Pons (tissue), 1 donor: ENCODE measurements around the gene TBCE.
"Not testable (repeated sequence)": the region's sequence is repeated elsewhere in the genome, so short reads cannot be mapped to it uniquely, and the experiment has no call there.

ENCODE experiments used
- DNase-seq: peaks from one replicate; pipeline ENCODE4 v3.0.0-alpha.2; 2016; ENCODE audit warnings: low spot score

Gene TBCE

DNA sequence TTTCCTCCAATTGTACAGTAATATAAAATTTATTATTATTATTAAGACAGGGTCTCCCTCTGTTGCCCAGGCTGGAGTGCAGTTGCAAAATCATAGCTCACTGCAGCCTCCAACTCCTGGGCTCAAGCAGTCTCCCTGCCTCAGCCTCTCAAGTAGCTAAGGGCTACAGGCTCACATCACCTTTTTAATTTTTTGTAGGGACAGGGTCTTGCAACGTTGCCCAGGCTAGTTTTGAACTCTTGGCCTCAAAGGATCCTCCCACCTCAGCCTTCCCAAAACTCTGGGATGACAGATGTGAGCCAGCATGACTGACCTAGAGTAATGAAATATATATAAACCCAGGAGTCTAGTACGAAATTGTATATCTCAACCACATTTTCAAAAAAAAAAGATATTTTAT, 87.9 kb downstream of the TBCE start:
- no peak for DNase-seq

DNA sequence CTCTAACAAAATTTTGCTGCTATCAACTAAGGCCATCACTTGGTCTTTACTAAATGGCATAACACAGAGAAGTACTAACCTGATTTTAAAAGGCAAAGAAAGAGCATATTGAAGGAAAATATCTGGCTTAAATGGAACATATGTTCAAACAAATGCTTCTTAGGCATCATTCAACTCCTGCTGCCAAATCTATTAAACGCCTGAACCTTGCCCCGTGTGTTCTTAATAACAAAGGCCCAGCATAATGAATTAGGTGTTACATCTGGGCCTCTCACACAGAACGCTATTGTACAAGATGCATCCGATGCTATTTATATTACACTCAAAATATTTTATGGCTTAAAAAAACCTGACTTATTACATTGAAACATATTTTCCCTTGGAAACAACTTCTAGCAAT, 88.6 kb downstream of the TBCE start:
- DNase-seq: no peak

DNA sequence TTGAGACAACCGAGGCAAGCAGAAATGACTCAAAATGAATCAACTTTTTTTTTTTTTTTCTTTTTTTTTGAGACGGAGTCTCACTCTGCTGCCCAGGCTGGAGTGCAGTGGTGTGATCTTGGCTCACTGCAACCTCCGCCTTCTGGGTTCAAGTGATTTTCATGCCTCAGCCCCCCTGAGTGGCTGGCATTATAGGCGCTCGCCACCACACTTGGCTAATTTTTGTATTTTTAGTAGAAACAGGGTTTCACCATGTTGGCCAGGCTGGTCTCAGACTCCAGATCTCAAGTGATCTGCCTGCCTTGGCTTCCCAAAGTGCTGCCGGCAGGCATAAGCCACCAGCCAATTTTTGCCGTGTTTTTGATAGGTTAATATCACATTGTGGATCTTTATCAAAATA, 90.6 kb downstream of the TBCE start:
- DNase-seq: not testable (repeated sequence)

- DNase-seq: no peak
Measured at GRCh38 chr1:235460770-235461169, 93.5 kb downstream of the TBCE start.

DNA sequence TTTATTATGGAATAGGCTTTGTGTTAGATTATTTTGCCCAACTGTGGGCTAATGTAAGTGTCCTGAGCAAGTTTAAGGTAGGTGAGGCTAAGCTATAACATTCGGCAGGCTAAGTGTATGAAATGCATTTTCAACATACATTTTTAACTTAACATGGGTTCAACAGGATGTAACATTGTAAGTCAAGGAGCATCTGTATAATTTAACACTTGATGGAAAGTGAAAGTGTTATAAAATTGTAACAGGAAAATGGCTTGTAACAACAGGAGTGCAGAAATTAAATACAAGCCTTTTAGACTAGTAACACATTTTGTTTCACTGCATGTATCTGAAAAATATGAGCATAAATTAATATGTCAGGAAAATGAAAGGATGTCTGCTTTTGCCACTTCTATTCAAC, 94.7 kb downstream of the TBCE start:
- no peak for DNase-seq

DNA sequence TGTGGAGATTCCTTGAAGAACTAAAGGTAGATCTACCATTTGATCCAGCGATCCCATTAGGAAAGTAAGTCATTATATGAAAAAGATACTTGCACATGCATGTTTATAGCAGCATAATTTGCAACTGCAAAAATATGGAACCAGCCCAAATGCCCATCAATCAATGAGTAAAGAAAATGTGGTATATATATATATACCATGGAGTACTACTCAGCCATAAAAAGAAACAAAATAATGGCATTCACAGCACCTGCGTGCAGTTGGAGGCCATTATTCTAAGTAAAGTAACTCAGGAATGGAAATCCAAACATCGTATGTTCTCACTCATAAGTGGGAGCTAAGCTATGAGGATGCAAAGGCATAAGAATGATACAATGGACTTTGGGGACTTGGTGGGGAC, 95.6 kb downstream of the TBCE start:
- not testable (repeated sequence) for DNase-seq

DNA sequence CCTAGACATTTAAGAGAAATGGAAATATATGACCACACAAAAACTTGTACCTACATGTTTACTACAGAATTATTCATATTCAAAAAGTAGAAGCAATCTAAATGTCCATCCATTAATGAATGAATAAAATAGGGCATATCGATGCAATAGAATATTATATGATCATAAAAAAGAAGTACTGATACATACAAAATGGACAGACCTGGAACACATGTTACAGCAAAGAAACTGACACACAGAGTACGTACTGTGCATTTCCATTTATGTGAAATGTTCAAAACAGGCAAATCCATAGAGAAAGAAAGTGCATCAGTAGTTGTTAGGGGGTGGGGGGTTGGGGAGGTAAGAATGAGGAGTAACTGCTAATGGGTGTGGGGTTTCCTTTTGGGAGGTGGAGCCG, 97.8 kb downstream of the TBCE start:
- DNase-seq: no peak

- no peak for DNase-seq
Measured at GRCh38 chr1:235468004-235468403, 100.8 kb downstream of the TBCE start.

- no peak for DNase-seq
Measured at GRCh38 chr1:235468970-235469369, 101.7 kb downstream of the TBCE start.

DNA sequence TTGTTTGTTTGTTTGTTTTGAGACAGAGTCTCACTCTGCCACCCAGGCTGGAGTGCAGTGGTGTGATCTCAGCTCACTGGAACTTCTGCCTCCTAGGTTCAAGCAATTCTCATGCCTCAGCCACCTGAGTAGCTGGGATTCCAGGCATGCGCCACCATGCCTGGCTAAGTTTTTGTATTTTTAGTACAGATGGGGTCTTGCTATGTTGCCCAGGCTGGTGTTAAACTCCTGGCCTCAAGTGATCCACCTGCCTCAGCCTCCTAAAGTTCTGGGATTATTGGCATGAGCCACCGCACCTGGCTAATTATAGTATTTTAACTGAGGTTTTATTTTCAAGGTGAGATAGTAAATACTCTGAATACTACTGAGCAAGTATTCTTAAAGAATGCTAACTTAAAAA, 102.7 kb downstream of the TBCE start:
- DNase-seq: not testable (repeated sequence)

- DNase-seq: no peak
Measured at GRCh38 chr1:235470741-235471439, 103.7 kb downstream of the TBCE start.

DNA sequence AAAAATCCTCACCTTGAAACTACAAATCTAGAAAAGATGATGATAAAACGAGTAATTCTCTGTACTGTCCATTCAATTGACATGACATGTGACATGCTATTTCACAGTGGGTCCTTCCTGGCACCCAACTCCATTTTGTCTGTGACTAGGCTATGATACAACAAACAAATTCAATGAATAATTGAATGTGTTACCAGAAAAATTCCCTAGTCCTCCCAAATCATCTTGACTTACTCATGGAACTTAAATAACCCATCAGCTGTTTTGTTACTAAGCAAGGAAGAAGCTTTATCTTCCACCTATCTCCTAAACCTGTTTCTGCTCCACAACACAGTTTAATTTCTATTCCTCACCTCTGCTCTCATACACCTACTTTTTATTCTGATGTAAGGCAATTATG, 106.6 kb downstream of the TBCE start:
- no peak for DNase-seq

DNA sequence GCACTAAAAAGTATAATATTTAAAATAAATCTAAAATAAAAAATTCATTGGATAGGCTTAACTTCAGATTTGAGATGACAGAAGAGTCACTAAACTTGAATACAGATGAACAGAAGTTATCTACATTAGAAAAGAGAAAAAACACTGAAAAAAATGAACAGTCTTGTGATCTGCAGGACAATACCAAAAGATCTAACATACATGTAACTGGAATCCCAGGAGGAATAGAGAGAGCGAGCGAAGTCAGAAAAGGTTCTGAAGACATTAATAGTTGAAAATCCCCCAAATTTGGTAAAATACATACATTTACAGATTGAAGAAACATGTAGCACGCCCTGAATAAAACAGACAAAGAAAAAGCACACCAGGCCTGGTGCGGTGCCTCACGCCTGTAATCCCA, 115.9 kb downstream of the TBCE start:
- no peak for DNase-seq

- no peak for DNase-seq
Measured at GRCh38 chr1:235485558-235485957, 118.3 kb downstream of the TBCE start.

GRCh38 chr1:235486321-235486720, 119.1 kb downstream of the TBCE start:
- DNase-seq: no peak

GRCh38 chr1:235491644-235492043, 124.4 kb downstream of the TBCE start:
- no peak for DNase-seq

GRCh38 chr1:235494531-235494930, 127.3 kb downstream of the TBCE start:
- DNase-seq: no peak

GRCh38 chr1:235495030-235495429, 127.8 kb downstream of the TBCE start:
- no peak for DNase-seq

DNA sequence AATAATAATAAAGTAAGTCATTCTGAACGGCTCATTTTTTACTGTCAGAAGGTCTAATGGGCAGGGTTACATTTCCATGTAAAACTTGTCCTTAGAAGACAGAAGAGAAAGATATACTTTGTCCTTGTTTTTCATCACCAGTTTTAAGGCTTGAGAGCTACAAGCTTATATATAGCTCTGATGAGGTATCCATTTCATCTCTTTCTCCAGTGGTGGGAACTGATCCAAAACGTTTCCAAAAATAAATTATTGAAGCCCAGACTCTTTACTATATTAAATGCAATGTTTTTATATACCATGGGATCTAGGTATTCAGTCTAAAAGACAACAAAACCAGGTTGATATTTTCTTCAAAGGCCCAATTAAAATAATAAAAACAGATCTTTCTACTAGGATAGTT, 128.3 kb downstream of the TBCE start:
- DNase-seq: no peak

DNA sequence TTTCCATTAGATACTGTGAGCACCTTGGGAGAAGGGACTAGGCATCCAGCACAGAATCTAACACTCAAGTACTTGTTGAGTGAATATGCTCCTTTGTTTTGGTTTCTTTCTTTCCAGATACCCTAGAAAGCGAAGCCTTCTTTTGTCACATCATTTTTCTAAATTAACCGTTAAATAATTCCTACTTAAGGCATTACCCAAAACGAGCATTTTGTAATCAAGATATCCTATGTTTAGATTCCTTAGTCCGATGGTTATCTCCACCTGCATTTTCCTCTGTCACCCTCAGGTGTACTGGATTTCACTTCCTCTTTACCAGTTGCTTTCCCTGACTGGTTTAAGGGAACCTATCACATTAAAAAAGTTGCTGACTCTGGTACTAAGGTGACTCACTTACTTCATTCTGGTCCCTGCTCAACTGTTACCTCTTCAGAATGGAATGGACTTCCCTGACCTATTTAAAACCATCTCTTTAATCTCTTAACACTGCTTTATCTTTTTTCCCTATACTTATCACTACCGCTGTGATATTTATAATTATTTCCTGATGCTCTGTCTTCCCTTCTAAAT, 133.8 kb downstream of the TBCE start:
- no peak for DNase-seq
